ENCODE data around the gene SIL1.

Gene SIL1

DNA sequence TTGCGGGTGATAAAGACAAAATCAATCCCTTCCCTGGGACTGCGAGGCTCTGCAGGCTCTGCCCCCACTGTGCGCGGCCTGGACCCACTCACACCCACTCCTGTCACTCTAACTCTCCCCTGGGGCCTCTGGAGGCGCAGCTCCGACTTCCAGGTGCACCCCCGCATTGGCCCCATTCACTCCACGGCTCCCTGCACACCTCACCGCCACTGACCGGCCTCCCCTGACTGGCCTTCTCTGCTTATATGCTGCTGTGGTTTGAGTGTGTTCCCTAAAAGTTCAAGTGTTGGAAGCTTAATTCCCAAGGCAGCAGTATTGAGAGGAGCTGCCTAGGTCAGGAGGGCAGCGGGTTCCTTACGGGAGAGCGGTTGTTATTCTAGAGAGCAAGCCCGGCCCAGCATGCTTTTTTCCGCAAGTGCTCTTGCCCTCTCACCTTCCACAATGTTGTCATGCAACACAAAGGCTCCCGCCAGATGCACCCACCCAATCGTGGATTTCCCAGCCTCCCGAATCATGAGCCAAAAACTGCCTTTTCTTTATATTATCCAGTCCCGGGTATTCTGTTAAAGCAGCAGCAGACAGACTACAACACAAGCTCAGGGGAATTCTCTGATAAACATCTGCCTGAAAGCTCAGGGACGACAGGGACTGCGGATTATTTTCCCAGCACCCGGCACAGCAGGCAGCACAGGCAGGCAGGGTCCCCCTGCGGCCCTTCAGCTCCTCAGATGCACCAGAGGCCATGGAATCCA lies 249.5 kb downstream of the SIL1 start:
- ChIA-PET POLR2A (no interaction called here), CTCF (interaction anchor here (0.6 kb wide), 1 partner anchor 313 kb away, joined by 3 read pairs; no protein-coding TSS in a partner anchor)
- TF ChIP-seq ZNF384 (IDR thresholded peaks at IDR 0.05) (no peak), FOXA1 (IDR thresholded peaks at IDR 0.05) (no peak), ELF4 (IDR thresholded peaks at IDR 0.05) (no peak)
- no peak for DNase-seq (ENCODE audit: extremely low spot score)

DNA sequence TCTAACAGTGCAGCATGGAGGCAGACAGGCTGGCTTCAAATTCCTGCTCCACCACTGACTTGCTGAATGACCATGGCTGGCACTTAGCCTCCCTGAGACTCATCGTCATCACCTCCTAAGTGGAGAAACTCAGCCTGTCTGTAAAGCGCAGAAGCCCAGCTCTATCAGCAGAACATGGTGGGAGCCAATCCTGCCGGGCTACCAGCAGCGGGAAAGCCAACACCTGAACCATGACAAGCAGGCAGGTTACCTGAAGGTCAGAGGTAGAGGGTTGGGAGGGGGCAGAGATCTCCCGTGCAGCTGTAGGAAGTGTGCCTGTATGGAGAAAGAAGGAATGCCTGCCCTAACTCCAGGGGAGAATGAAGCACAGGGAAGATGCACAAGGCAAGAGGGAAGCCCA lies 250.4 kb downstream of the SIL1 start:
- ChIA-PET POLR2A (no interaction called here), CTCF (no interaction called here)
- TF ChIP-seq HDGF (IDR thresholded peaks at IDR 0.05; ENCODE audit: borderline replicate concordance), result no peak
- TF ChIP-seq ZNF384 (IDR thresholded peaks at IDR 0.05), result no peak
- TF ChIP-seq LEF1 (IDR thresholded peaks at IDR 0.05; ENCODE audit: borderline replicate concordance), result no peak
- no peak for TF ChIP-seq SUZ12 (IDR thresholded peaks at IDR 0.05)
- TF ChIP-seq SP1 (IDR thresholded peaks at IDR 0.05), result no peak
- no peak for TF ChIP-seq FOXA1 (IDR thresholded peaks at IDR 0.05)
- TF ChIP-seq ARNT (IDR thresholded peaks at IDR 0.05), result no peak
- TF ChIP-seq ELF4 (IDR thresholded peaks at IDR 0.05), result no peak
- no peak for TF ChIP-seq L3MBTL2 (conservative IDR thresholded peaks at IDR 0.05)
- TF ChIP-seq FOXM1 (IDR thresholded peaks at IDR 0.05; ENCODE audit: borderline replicate concordance), result no peak
- TF ChIP-seq, protein P1, sequence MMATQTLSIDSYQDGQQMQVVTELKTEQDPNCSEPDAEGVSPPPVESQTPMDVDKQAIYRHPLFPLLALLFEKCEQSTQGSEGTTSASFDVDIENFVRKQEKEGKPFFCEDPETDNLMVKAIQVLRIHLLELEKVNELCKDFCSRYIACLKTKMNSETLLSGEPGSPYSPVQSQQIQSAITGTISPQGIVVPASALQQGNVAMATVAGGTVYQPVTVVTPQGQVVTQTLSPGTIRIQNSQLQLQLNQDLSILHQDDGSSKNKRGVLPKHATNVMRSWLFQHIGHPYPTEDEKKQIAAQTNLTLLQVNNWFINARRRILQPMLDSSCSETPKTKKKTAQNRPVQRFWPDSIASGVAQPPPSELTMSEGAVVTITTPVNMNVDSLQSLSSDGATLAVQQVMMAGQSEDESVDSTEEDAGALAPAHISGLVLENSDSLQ (IDR thresholded peaks at IDR 0.05), result no peak
- no peak for TF ChIP-seq FOXK2 (IDR thresholded peaks at IDR 0.05)
- no peak for TF ChIP-seq TARDBP (IDR thresholded peaks at IDR 0.05)
- TF ChIP-seq CTBP1 (IDR thresholded peaks at IDR 0.05; ENCODE audit: borderline replicate concordance), result no peak
- no peak for TF ChIP-seq NFRKB (IDR thresholded peaks at IDR 0.05)
- no peak for TF ChIP-seq BHLHE40 (IDR thresholded peaks at IDR 0.05; ENCODE audit: borderline replicate concordance)
- no peak for DNase-seq (ENCODE audit: extremely low spot score)

DNA sequence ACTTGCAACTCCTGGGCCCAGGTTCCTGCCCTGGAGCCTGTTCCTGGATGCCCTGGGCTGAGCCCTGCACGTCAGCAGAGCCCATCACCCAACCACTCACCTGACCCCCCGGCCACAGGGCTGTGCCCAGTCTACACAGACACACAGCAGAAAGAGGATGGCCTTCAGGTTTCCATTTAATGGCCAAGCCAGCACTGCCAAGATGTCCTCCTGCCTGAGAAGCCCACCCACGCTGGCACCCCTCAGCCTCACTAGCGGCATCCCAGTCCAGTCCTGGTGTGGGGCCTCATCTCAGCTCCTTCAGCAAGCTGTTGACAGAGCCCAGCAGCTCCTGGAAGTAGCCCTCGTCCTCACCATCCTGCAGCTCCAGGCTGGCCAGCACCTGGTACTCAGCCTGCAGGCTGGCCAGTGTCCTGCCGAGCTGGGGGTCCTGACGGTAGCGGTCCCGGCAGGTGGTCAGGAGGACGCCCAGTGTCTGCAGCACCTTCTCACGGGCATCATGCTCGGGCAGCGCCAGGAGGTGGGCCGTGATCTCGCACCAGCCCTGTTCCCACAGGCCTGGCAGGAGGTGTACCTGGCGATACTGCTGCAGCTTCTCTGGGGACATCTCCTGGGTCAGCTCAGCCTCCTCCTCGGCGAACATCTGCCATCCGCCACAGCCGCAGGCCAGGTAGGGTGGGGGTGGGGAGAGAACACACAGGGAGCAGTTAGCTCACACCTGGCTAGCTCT lies 251.2 kb downstream of the SIL1 start:
- TF ChIP-seq CTBP1 (IDR thresholded peaks at IDR 0.05; ENCODE audit: borderline replicate concordance) (no peak), LEF1 (IDR thresholded peaks at IDR 0.05; ENCODE audit: borderline replicate concordance) (no peak), HDGF (IDR thresholded peaks at IDR 0.05; ENCODE audit: borderline replicate concordance) (no peak), L3MBTL2 (conservative IDR thresholded peaks at IDR 0.05) (no peak), SUZ12 (IDR thresholded peaks at IDR 0.05) (no peak), ZNF384 (IDR thresholded peaks at IDR 0.05) (no peak), FOXM1 (IDR thresholded peaks at IDR 0.05; ENCODE audit: borderline replicate concordance) (no peak), FOXA1 (IDR thresholded peaks at IDR 0.05) (no peak), ELF4 (IDR thresholded peaks at IDR 0.05) (no peak), NFRKB (IDR thresholded peaks at IDR 0.05) (no peak), BHLHE40 (IDR thresholded peaks at IDR 0.05; ENCODE audit: borderline replicate concordance) (no peak), TARDBP (IDR thresholded peaks at IDR 0.05) (no peak)
- TF ChIP-seq, protein P1 (IDR thresholded peaks at IDR 0.05), result no peak
- CTCF ChIA-PET, result no interaction called here
- POLR2A ChIA-PET, result no interaction called here
- DNase-seq (ENCODE audit: extremely low spot score), result no peak

DNA sequence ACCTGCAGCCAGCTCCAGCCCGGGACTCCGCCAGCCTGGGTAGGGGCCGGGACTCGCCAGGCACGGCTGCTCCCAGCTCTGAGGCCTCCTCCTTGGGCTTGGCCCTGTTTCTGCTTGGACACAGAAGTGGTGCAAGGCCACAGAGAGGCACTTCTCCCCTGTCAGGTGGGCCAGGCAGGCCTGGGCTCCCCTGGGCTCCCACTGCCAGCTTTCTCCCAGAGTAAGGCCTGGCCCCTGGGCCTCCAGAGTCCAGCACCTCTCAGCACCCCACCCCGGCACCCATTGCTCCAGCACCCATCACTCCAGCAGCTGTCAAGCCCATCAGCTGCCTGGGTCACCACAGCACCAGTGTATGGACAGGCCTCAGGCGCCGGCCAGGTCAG lies 251.9 kb downstream of the SIL1 start:
- CTCF ChIA-PET, result no interaction called here
- no peak for DNase-seq (ENCODE audit: extremely low spot score)
- POLR2A ChIA-PET, result no interaction called here
- TF ChIP-seq FOXK2 (IDR thresholded peaks at IDR 0.05) (no peak), ELF4 (IDR thresholded peaks at IDR 0.05) (no peak), FOXM1 (IDR thresholded peaks at IDR 0.05; ENCODE audit: borderline replicate concordance) (no peak), NFRKB (IDR thresholded peaks at IDR 0.05) (no peak), TARDBP (IDR thresholded peaks at IDR 0.05) (no peak), LEF1 (IDR thresholded peaks at IDR 0.05; ENCODE audit: borderline replicate concordance) (no peak), HDGF (IDR thresholded peaks at IDR 0.05; ENCODE audit: borderline replicate concordance) (no peak), CTBP1 (IDR thresholded peaks at IDR 0.05; ENCODE audit: borderline replicate concordance) (no peak), ZNF384 (IDR thresholded peaks at IDR 0.05) (no peak), SUZ12 (IDR thresholded peaks at IDR 0.05) (no peak), L3MBTL2 (conservative IDR thresholded peaks at IDR 0.05) (no peak), BHLHE40 (IDR thresholded peaks at IDR 0.05; ENCODE audit: borderline replicate concordance) (no peak)

DNA sequence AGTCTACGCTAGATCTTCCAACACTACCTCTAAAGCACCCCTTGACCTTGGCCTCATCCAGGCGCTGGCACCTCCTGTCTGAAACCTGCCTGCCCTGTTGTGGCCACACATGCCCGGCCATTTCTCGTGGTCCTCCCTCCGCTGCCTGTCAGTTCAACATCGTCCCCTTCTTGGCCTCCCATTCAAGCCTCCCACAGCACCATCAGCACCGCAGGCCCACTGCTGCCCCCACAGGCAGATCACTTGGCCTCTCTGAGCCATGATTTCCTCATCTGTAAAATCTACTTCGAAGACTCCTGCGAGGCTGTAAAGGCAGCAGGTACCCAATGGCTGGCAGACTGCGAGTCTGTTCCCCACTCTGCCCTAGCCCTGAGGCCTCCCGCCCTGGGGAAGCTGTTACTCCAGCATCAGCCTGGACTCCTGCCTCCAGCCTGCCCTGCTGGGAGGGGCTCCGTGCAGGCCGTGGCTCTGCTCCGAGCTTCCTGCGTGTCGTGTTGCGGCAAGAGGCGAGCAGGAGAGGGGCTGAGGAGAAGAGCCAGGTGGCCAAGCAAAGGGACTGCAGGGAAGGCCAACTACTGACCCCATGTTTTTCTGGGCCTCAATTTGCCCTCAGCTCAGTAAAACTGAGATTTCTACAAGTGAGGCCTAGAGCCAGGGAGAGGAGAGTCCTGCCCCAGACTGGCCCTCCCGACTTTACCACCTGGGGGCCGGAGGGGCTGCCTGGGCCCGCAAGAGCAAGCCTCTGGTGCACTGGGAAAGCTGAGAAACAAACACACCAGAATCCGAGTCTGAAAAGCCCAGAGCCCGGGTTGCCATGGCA lies 252.5 kb downstream of the SIL1 start:
- CTCF ChIA-PET, result no interaction called here
- TF ChIP-seq HDGF (IDR thresholded peaks at IDR 0.05; ENCODE audit: borderline replicate concordance), result no peak
- TF ChIP-seq L3MBTL2 (conservative IDR thresholded peaks at IDR 0.05), result no peak
- no peak for TF ChIP-seq SUZ12 (IDR thresholded peaks at IDR 0.05)
- no peak for TF ChIP-seq ELF4 (IDR thresholded peaks at IDR 0.05)
- TF ChIP-seq ZNF384 (IDR thresholded peaks at IDR 0.05), result no peak
- TF ChIP-seq BHLHE40 (IDR thresholded peaks at IDR 0.05; ENCODE audit: borderline replicate concordance), result no peak
- TF ChIP-seq, protein P1 (IDR thresholded peaks at IDR 0.05), result no peak
- TF ChIP-seq TARDBP (IDR thresholded peaks at IDR 0.05), result no peak
- no peak for TF ChIP-seq SP1 (IDR thresholded peaks at IDR 0.05)
- no peak for TF ChIP-seq CTBP1 (IDR thresholded peaks at IDR 0.05; ENCODE audit: borderline replicate concordance)
- no peak for TF ChIP-seq NFRKB (IDR thresholded peaks at IDR 0.05)
- TF ChIP-seq FOXM1 (IDR thresholded peaks at IDR 0.05; ENCODE audit: borderline replicate concordance), result no peak
- TF ChIP-seq LEF1 (IDR thresholded peaks at IDR 0.05; ENCODE audit: borderline replicate concordance), result no peak
- no peak for TF ChIP-seq FOXK2 (IDR thresholded peaks at IDR 0.05)
- no peak for TF ChIP-seq FOXA1 (IDR thresholded peaks at IDR 0.05)
- no peak for DNase-seq (ENCODE audit: extremely low spot score)
- POLR2A ChIA-PET, result no interaction called here

Measured in HEK293T (cell line).